Measurements from ENCODE around the gene TNFRSF9. TPM values are rescaled to one million over a fixed set of nuclear protein-coding genes. Genes with fewer than 3 reads are reported as not detected.

Gene TNFRSF9
- 1.8 to 3.2 TPM (median 2.3 TPM) in 5 replicates for total RNA-seq (2022; extraction: Qiagen RNA extraction)

DNA sequence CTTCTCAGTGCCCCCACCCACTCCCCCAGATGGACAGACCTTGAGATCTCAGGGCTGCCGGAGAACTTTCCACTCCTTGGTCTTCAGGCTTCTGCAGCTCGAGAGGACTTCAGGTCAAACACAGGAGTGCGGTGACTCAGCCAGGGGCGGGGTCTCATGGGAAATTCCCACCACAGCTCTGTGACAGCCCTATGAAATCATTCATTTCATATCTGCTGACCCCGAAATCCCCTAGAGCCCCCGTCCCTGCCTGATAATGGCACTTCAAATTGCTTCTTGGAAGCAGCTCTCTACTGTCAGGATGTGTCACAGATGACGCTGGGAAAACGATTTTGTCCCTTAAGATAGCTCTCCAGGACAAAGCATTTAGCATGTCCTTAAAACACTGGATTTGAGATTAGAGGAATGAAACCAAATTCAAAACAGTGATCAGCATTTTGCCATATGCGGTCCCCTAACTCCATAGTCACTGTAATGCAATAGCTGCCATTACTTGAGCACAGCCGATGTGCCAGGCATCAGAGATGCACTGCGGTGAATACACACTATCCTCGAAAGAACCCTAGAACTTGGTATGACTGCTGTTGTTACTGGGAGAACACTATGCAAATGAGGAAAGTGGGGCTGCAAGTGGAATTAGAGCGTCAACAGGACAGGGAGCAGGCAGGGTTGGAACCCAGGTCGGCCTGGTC, at the start of gene TNFRSF9:
Gene TNFRSF9, minus strand, starts transcription at position 95 of the 692 bp plus-strand sequence. CDS start 845 bp downstream, outside the sequence.

DNA sequence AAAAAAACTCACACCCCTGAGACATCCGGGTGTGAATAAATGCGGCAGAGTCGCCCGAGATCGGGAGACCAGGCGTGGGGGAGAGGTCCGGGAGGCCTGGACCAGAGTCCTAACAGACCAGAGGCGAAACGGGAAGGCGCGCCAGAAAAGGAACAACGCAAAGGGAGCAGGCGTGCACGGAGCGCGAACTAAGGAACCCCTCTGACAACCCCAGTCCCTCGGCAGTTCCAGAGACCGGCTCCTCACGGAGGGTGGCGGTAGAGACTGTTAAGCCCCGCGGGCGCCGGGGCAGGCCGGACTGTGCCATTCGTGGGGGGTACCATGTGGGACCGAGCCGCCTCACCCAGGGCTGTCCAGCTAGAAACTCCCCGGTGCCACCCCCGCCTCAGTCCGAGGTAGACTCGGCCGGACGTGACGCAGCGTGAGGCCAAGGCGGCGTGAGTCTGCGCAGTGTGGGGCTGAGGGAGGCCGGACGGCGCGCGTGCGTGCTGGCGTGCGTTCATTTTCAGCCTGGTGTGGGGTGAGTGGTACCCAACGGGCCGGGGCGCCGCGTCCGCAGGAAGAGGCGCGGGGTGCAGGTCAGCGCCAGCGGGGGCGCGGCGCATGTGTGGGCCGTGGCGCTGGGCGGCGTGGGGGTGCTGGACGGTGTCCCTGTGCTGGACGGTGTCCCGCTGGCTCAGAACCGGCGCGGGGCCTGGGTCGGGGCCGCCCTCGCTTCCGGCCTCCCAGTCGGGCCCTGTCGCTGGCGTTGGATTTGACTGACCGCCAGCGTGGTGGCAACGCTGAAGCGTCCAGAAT, 20.8 kb upstream of the TNFRSF9 start, which contains the start of gene PARK7:
Gene PARK7, plus strand, starts transcription at position 496 of the 798 bp plus-strand sequence. CDS start 1,075 bp downstream, outside the sequence.

Other genes with a start within 250 kb of the TNFRSF9 start
- gene VAMP3, start 169.5 kb downstream of the TNFRSF9 start, total RNA-seq (2022; extraction: Qiagen RNA extraction): 65.3 to 77.7 TPM (median 71.9 TPM) in 5 replicates
- 0.74 to 0.92 TPM (median 0.77 TPM) in 5 replicates for gene PER3, start 156.5 kb downstream of the TNFRSF9 start, total RNA-seq (2022; extraction: Qiagen RNA extraction)
- 0.18 TPM in 1 of 5 replicates, not detected in the others for gene UTS2, start 87.8 kb downstream of the TNFRSF9 start, total RNA-seq (2022; extraction: Qiagen RNA extraction)
- 342 to 376 TPM (median 347 TPM) in 5 replicates for gene PARK7, start 20.9 kb upstream of the TNFRSF9 start, total RNA-seq (2022; extraction: Qiagen RNA extraction)
- gene ERRFI1, start 85.5 kb upstream of the TNFRSF9 start, total RNA-seq (2022; extraction: Qiagen RNA extraction): 207 to 260 TPM (median 238 TPM) in 5 replicates